ENCODE measurements around the gene PAWR. TPM values are rescaled to one million over a fixed set of nuclear protein-coding genes. Genes with fewer than 3 reads are reported as not detected.

PAWR gene
- total RNA-seq, 2 donors from 2014 or later = 78.9 to 104 TPM

DNA sequence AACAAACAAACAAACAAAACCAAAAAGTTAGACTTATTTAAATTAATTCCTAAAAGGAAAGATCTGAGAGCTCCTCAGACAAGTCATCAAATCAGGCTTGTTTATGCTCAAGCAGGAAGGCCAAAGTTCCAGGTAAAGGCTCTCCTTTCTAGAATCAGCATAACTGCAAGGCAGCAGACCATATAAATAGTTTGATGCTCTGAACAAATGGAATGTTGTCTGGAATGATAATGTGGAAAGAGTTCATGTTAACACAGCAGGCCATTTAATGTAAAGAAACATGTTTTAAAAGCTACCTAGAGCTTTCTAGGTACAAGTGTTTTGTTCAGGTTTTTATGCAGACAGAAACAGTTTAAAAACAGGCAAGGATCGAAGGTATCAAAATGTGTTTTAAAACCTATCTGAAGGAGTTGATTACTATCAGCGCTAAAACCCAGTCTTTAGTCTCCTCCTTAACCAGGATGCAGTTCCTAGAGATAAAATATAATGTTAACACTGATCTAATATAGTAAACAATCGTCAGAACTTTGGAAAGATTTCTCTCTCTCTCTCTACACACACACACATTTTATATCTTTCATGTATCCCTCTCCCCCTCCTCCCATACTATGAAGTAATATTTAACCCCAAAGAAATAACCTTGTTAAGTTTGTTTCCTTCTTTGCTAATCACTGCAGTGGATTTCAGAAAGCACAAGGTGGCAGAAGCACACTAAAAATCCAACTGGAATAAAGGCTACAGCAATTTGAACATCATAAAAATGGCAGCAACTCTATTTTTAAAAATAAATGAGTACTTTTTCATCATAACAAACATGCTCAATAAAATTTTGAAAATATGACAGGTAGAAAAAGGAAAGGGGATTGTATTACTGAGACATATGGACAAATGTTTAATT lies 135.5 kb downstream of the PAWR start:
- no peaks in the 10 kb centered on the region for H3K27me3 ChIP-seq (replicated peaks; ENCODE audit: insufficient read depth)
- H3K4me1 ChIP-seq (ENCODE audit: control insufficient read depth in 1 of 2, low read depth in 2 of 2) = peaks cover 47 to 86% of the 10 kb centered on the region in 2 donors
- peak overlapping the region; percentile 39 to 67 for H3K27ac ChIP-seq
- no peak for ATAC-seq (ENCODE audit: insufficient number of reproducible peaks, low FRiP score, low read depth)
- no peaks in the 10 kb centered on the region for H3K36me3 ChIP-seq
- no peaks in the 10 kb centered on the region for H3K9me3 ChIP-seq
- no peak for DNase-seq (ENCODE audit: low spot score)
- no peak overlapping the region for H3K4me3 ChIP-seq
- TF ChIP-seq CTCF (IDR thresholded peaks at IDR 0.05) = peak; percentile 39

- no peak overlapping the region for H3K4me3 ChIP-seq
- H3K27ac ChIP-seq = peak overlapping the region in 1 of 2 donors; percentile 39
- DNase-seq (ENCODE audit: low spot score) (no peak), ATAC-seq (ENCODE audit: insufficient number of reproducible peaks, low FRiP score, low read depth) (no peak)
- no peaks in the 10 kb centered on the region for H3K27me3 ChIP-seq (replicated peaks; ENCODE audit: insufficient read depth)
- TF ChIP-seq CTCF (IDR thresholded peaks at IDR 0.05) = no peak
- no peaks in the 10 kb centered on the region for H3K36me3 ChIP-seq
- H3K4me1 ChIP-seq (ENCODE audit: control insufficient read depth in 1 of 2, low read depth in 2 of 2) = peaks cover 45 to 86% of the 10 kb centered on the region in 2 donors
- no peaks in the 10 kb centered on the region for H3K9me3 ChIP-seq
Observed at GRCh38 chr12:79553863-79554574, 136.7 kb downstream of the PAWR start.

DNA sequence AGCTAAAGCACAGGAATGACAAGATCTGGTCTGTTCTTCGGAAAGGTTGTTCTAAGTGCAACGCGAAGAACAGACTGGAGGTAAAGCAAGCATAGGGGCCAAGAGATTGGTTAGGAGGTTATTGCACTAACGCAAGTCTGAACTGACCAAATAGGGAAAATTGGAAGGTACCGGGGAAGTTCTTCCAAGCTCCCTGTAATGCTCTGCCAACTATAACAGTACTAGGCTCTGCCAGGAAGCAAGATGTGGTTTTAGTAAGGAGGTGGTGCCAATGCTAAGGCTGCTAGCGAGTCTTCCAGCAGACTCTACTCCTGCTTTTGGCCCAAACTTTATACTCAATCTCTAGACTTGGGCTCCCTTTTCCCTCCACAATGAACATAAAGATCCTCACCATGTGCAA lies 138.6 kb downstream of the PAWR start:
- ATAC-seq (ENCODE audit: insufficient number of reproducible peaks, low FRiP score, low read depth) (peak; percentile 78), DNase-seq (ENCODE audit: low spot score) (no peak)
- Histone ChIP-seq H3K27ac (peak overlapping the region; percentile 37 to 75), H3K27me3 (replicated peaks; ENCODE audit: insufficient read depth) (no peaks in the 10 kb centered on the region), H3K9me3 (no peaks in the 10 kb centered on the region), H3K4me1 (ENCODE audit: control insufficient read depth in 1 of 2, low read depth in 2 of 2) (peaks cover 45 to 86% of the 10 kb centered on the region in 2 donors), H3K36me3 (no peaks in the 10 kb centered on the region), H3K4me3 (no peak overlapping the region)
- no peak for TF ChIP-seq CTCF (IDR thresholded peaks at IDR 0.05)

DNA sequence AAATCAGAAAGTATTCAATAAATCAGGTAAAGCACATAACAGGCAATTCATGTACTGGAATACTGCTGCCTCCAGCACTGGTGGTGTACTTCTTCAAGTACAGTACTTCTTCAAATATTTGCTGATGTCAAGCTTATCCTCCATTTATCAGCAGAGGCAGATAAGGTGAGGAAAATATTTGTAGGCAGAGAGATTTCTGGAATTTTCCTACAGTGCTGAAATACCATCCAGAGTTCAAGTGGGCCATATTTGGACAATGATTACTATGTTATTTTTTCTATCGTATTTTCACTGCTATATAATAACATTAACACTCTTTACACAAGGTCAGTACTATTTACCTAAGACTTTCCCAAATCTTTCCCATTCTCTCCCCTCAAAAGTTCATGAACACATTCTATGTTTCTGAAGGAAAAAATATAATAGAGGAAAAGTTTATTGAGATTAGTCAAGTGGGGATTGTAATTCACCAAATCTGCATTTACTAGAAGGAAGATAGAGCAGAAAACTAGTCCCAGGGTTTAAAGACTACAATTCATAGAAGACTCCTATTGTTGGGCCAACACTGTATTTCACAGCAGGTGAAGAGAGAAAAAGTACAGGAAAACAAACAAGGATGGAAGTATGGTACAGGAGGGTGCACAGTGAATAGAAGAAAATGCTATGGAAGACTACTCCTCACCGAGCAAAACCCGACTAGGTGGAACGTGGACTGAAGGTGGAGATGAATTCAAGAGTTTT lies 141.1 kb downstream of the PAWR start:
- peaks cover 39 to 76% of the 10 kb centered on the region in 2 donors for H3K4me1 ChIP-seq (ENCODE audit: control insufficient read depth in 1 of 2, low read depth in 2 of 2)
- H3K4me3 ChIP-seq = no peak overlapping the region
- no peaks in the 10 kb centered on the region for H3K9me3 ChIP-seq
- H3K27me3 ChIP-seq (replicated peaks; ENCODE audit: insufficient read depth) = no peaks in the 10 kb centered on the region
- no peak for ATAC-seq (ENCODE audit: insufficient number of reproducible peaks, low FRiP score, low read depth)
- no peak for TF ChIP-seq CTCF (IDR thresholded peaks at IDR 0.05)
- H3K27ac ChIP-seq = peak overlapping the region; percentile 68 to 81
- H3K36me3 ChIP-seq = no peaks in the 10 kb centered on the region
- DNase-seq (ENCODE audit: low spot score) = no peak

DNA sequence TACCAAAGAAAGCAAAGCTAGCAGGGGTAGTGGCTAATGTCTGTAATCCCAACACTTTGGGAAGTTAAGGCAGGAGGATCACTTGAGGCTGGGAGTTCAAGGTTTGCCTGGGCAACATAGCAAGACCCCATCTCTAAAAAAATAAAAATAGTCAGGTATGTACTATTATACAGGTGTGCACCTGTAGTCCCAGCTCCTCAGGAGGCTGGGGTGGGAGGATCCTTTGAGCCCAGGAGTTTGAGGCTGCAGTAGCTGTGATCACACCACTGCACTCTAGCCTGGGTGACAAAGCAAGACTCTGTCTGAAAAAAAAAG lies 142.2 kb downstream of the PAWR start:
- peak overlapping the region; percentile 68 to 81 for H3K27ac ChIP-seq
- H3K27me3 ChIP-seq (replicated peaks; ENCODE audit: insufficient read depth) = no peaks in the 10 kb centered on the region
- H3K36me3 ChIP-seq = no peaks in the 10 kb centered on the region
- DNase-seq (ENCODE audit: low spot score) = no peak
- no peak overlapping the region for H3K4me3 ChIP-seq
- TF ChIP-seq CTCF (IDR thresholded peaks at IDR 0.05) = no peak
- H3K9me3 ChIP-seq = no peaks in the 10 kb centered on the region
- ATAC-seq (ENCODE audit: insufficient number of reproducible peaks, low FRiP score, low read depth) = no peak
- H3K4me1 ChIP-seq (ENCODE audit: control insufficient read depth in 1 of 2, low read depth in 2 of 2) = peaks cover 39 to 68% of the 10 kb centered on the region in 2 donors
